CD4-positive, alpha-beta T cell (primary cell): ENCODE data around the gene LPAR1. TPM values are rescaled to one million over a fixed set of nuclear protein-coding genes. Genes with fewer than 3 reads are reported as not detected.

Source experiments
- ATAC-seq: fragments of 200-7000 bp; cut with Tn5 transposase; one replicate; pipeline ENCODE4 v1.10.0; 2022; ENCODE audit warnings: mild to moderate bottlenecking; ENCODE audit not compliant: poor library complexity
- CTCF ChIA-PET: fragments of 350-600 bp; sonication (Branson Sonifier 250); formaldehyde crosslinking; loops from one replicate; lab custom pipeline; 2021; ENCODE audit warnings: antibody characterized with exemption, inconsistent platforms; lab: Charles Lee
- POLR2A ChIA-PET: fragments of 350-600 bp; sonication (Branson Sonifier 250); formaldehyde crosslinking; loops from one replicate; lab custom pipeline; 2021; ENCODE audit warnings: antibody characterized with exemption, inconsistent platforms; lab: Charles Lee
- DNase-seq, 14 experiments: peaks; one replicate each; pipeline ENCODE4 v3.0.0-alpha.2; 2013 to 2020; ENCODE audit warnings: mixed read lengths in 2 of 14
- H3K27ac ChIP-seq, 2 donors: one replicate each; pipeline versions ENCODE4 v1.5.1 to v1.7.0; 2013; ENCODE audit warnings: low read length in 2 of 2, low read depth in 1 of 2, mild to moderate bottlenecking in 1 of 2
- H3K27me3 ChIP-seq, 2 experiments: 1 replicate in 1 of 2; 2 replicates in 1 of 2; pipeline versions ENCODE4 v1.6.1 to v1.7.0; 2013; ENCODE audit warnings: low read length in 2 of 2, control low read depth in 1 of 2, mild to moderate bottlenecking in 1 of 2, moderate library complexity in 1 of 2; ENCODE audit not compliant: insufficient read depth in 2 of 2, control insufficient read depth in 1 of 2
- H3K36me3 ChIP-seq: one replicate; pipeline ENCODE4 v1.6.1; 2013; ENCODE audit warnings: low read length, control low read depth; ENCODE audit not compliant: insufficient read depth
- H3K4me1 ChIP-seq: one replicate; pipeline ENCODE4 v1.6.1; 2013; ENCODE audit warnings: low read length, control low read depth; ENCODE audit not compliant: insufficient read depth
- H3K4me3 ChIP-seq: one replicate; pipeline ENCODE4 v1.5.1; 2013; ENCODE audit warnings: mild to moderate bottlenecking, low read length, moderate library complexity
- H3K9me3 ChIP-seq, 2 experiments: 1 replicate in 1 of 2; 2 replicates in 1 of 2; pipeline versions ENCODE4 v1.6.1 to v1.7.0; 2013; ENCODE audit warnings: low read length in 2 of 2, mild to moderate bottlenecking in 2 of 2, control low read depth in 1 of 2, moderate library complexity in 1 of 2; ENCODE audit not compliant: control insufficient read depth in 1 of 2, insufficient read depth in 1 of 2
- H3K27ac Mint-ChIP-seq: one replicate; pipeline ENCODE4 v1.8.0; 2020; ENCODE audit warnings: mixed read lengths
- H3K27me3 Mint-ChIP-seq: one replicate; pipeline ENCODE4 v1.8.0; 2021; ENCODE audit warnings: mixed read lengths
- H3K36me3 Mint-ChIP-seq: one replicate; pipeline ENCODE4 v1.8.0; 2021; ENCODE audit warnings: low read depth, mixed read lengths
- H3K4me1 Mint-ChIP-seq: one replicate; pipeline ENCODE4 v1.8.0; 2021; ENCODE audit warnings: low read depth, mixed read lengths
- H3K4me3 Mint-ChIP-seq: one replicate; pipeline ENCODE4 v1.8.0; 2020; ENCODE audit warnings: mild to moderate bottlenecking, mixed read lengths
- H3K9me3 Mint-ChIP-seq: one replicate; pipeline ENCODE4 v1.8.0; 2020; ENCODE audit warnings: mixed read lengths
- CTCF ChIP-seq: fragments of 200-600 bp; IDR thresholded peaks from one replicate; pipeline ENCODE4 v1.8.0; 2022; ENCODE audit warnings: antibody characterized with exemption, mild to moderate bottlenecking
- intact Hi-C, 2 experiments: fragments of 100-400 bp; cut with DNase I in 1 of 2; cut with micrococcal nuclease in 1 of 2; formaldehyde crosslinking; loops; one replicate each; pipeline versions ENCODE4 v1.15.1 to v1.9.0; 2023 to 2025; cut with DNase I, micrococcal nuclease
- total RNA-seq, 174 experiments: library from RNA in 2 of 174; stranded (reverse) in 2 of 174; gene quantifications; one replicate each; pipeline ENCODE4 v1.2.3 and lab custom pipeline; 2021 to 2026

LPAR1 gene
- total RNA-seq, 2 experiments from 2014 or later: not detected

DNA sequence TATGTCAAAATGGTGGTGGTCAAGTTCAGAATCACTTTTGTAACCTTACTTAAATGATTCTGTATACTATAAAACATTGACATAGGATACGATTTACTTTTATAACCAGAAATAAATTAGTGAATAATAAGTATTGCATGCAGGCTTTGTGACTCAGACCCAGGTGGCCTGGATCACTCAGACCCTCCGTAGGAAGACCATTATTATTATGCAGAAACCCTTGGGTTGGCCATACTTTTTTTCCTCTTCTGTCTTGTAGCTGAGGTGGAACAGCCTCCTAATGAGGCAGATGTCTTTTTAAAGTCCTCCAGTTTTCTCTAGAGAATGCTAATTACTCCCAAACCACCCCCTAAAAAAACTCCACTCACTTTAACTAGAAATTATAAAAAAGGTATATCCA lies 121.9 kb downstream of the LPAR1 start:
- peaks cover 7% of the 10 kb centered on the region for H3K9me3 Mint-ChIP-seq
- no peak for ATAC-seq
- H3K4me1 Mint-ChIP-seq: no peaks in the 10 kb centered on the region
- H3K27ac Mint-ChIP-seq: no peak overlapping the region
- intact Hi-C loops: no loop called here
- H3K4me3 Mint-ChIP-seq: no peak overlapping the region
- Histone ChIP-seq H3K27me3 (no peaks in the 10 kb centered on the region), H3K27ac (no peak overlapping the region), H3K4me3 (no peak overlapping the region), H3K9me3 (no peaks in the 10 kb centered on the region), H3K36me3 (no peaks in the 10 kb centered on the region), H3K4me1 (no peaks in the 10 kb centered on the region)
- H3K36me3 Mint-ChIP-seq: no peaks in the 10 kb centered on the region
- POLR2A ChIA-PET: no interaction called here
- CTCF ChIA-PET: no interaction called here
- H3K27me3 Mint-ChIP-seq: no peaks in the 10 kb centered on the region
- TF ChIP-seq CTCF: no peak
- DNase-seq: no peak

GRCh38 chr9:110912419-110913291 lies 125.6 kb downstream of the LPAR1 start:
- H3K4me3 Mint-ChIP-seq: no peak overlapping the region
- POLR2A ChIA-PET: no interaction called here
- no peak for ATAC-seq

DNA sequence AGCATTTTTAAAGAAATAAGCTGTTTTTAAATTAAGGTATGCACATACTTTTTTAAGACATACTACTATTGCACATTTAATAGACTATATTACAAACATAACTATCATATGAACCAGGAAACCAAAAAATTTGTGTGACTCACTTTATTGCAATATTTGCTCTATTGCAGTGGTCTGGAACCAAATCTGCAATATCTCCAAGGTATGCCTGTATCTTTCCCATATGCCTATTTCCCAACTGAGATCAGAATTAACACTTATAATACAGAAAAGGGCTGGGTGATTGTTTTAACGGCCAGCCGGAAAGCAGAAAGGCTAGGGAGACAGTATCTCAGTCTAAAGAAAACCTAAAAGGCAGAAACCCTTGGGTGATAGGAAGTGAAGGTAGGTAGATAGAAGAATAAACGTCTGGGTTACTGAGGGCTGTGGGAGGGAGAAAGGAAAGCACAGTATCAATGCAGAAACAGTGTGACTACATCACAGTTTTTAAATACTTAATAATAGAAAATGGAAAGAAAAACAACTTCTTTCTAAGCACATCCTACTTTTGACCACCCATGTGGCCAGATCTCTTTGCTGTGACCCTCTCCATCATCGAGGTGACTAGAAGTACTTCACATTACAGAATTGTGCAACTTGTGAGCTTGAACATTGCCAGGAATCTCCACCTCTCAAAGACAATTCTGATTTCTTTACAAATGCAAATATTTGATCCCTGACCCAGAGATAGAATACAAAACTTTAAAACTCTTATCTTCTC lies 126.4 kb downstream of the LPAR1 start:
- no peak overlapping the region for H3K27ac ChIP-seq
- DNase-seq (no peak), ATAC-seq (no peak)
- H3K4me3 Mint-ChIP-seq: no peak overlapping the region
- no peaks in the 10 kb centered on the region for H3K9me3 ChIP-seq
- H3K9me3 Mint-ChIP-seq: peaks cover 9% of the 10 kb centered on the region
- no peak overlapping the region for H3K27ac Mint-ChIP-seq
- H3K4me1 ChIP-seq: no peaks in the 10 kb centered on the region
- H3K27me3 ChIP-seq: no peaks in the 10 kb centered on the region
- ChIA-PET CTCF (no interaction called here), POLR2A (no interaction called here)
- H3K36me3 ChIP-seq: no peaks in the 10 kb centered on the region
- H3K4me1 Mint-ChIP-seq: no peaks in the 10 kb centered on the region
- TF ChIP-seq CTCF: no peak
- no peaks in the 10 kb centered on the region for H3K36me3 Mint-ChIP-seq
- no peak overlapping the region for H3K4me3 ChIP-seq
- intact Hi-C loops: no loop called here
- H3K27me3 Mint-ChIP-seq: no peaks in the 10 kb centered on the region

More at GRCh38 chr9:110912419-110913291, 125.6 kb downstream of the LPAR1 start:
- Mint-ChIP-seq H3K36me3 (no peaks in the 10 kb centered on the region), H3K4me1 (no peaks in the 10 kb centered on the region), H3K9me3 (peaks cover 9% of the 10 kb centered on the region), H3K27ac (no peak overlapping the region), H3K27me3 (no peaks in the 10 kb centered on the region)
- no peak for TF ChIP-seq CTCF
- Histone ChIP-seq H3K36me3 (no peaks in the 10 kb centered on the region), H3K4me3 (no peak overlapping the region), H3K27ac (no peak overlapping the region), H3K4me1 (no peaks in the 10 kb centered on the region), H3K9me3 (no peaks in the 10 kb centered on the region), H3K27me3 (no peaks in the 10 kb centered on the region)
- DNase-seq: no peak
- intact Hi-C loops: no loop called here
- CTCF ChIA-PET: no interaction called here
